Esophagus squamous epithelium (tissue), 4 donors: Measurements from ENCODE around the gene PPP1R9A.

Experiments used
- CTCF ChIP-seq, 6 experiments: fragments of 450-650 bp in 4 of 6; fragments of 200-600 bp in 2 of 6; sonication (generic) in 2 of 6; IDR thresholded peaks; one replicate each; pipeline ENCODE4 v1.5.1; 2016 to 2019; ENCODE audit warnings: antibody characterized with exemption in 6 of 6, mild to moderate bottlenecking in 4 of 6, moderate library complexity in 4 of 6
- POLR2A ChIP-seq, 4 donors: fragments of 450-650 bp; IDR thresholded peaks; one replicate each; pipeline ENCODE4 v1.6.1; 2017; ENCODE audit warnings: antibody characterized with exemption in 4 of 4, mild to moderate bottlenecking in 4 of 4, moderate library complexity in 3 of 4

GRCh38 chr7:94971051-94971867 is 63.9 kb downstream of the PPP1R9A start:
- TF ChIP-seq CTCF (IDR thresholded peaks at IDR 0.05) = no peak
- no peak for TF ChIP-seq POLR2A (IDR thresholded peaks at IDR 0.05)
